RKO (cell line): ENCODE data around the gene TMEM174.

Experiments
- DNase-seq: peaks from one replicate; pipeline ENCODE4 v3.0.0-alpha.2; 2016; ENCODE audit warnings: low spot score

TMEM174 gene

GRCh38 chr5:73172951-73173350 is at the start of gene TMEM174:
TMEM174 (plus strand) TSS chr5:73173193; CDS start chr5:73173244, 51 bp downstream.
- no peak for DNase-seq

GRCh38 chr5:73125289-73125688 is 47.7 kb upstream of the TMEM174 start:
- DNase-seq = no peak

GRCh38 chr5:73126381-73126780 is 46.6 kb upstream of the TMEM174 start:
- no peak for DNase-seq

GRCh38 chr5:73126957-73127356 is 46.0 kb upstream of the TMEM174 start:
- no peak for DNase-seq

GRCh38 chr5:73129143-73129542 is 43.9 kb upstream of the TMEM174 start:
- no peak for DNase-seq

- DNase-seq = no peak
Observed at GRCh38 chr5:73130811-73131210, 42.2 kb upstream of the TMEM174 start.

- no peak for DNase-seq
Observed at GRCh38 chr5:73131711-73132425, 41.1 kb upstream of the TMEM174 start.

- no peak for DNase-seq
Observed at GRCh38 chr5:73132759-73133158, 40.2 kb upstream of the TMEM174 start.

- no peak for DNase-seq
Observed at GRCh38 chr5:73135021-73135420, 38.0 kb upstream of the TMEM174 start.

- peak; percentile 66 for DNase-seq
Observed at GRCh38 chr5:73135429-73136054, 37.5 kb upstream of the TMEM174 start.

- DNase-seq = no peak
Observed at GRCh38 chr5:73136055-73136562, 36.9 kb upstream of the TMEM174 start.

- DNase-seq = no peak
Observed at GRCh38 chr5:73137563-73138530, 35.1 kb upstream of the TMEM174 start.

GRCh38 chr5:73139485-73139884 is 33.5 kb upstream of the TMEM174 start:
- DNase-seq = no peak

- DNase-seq = no peak
Observed at GRCh38 chr5:73140801-73141200, 32.2 kb upstream of the TMEM174 start.

GRCh38 chr5:73142035-73142434 is 31.0 kb upstream of the TMEM174 start:
- no peak for DNase-seq

GRCh38 chr5:73143716-73144115 is 29.3 kb upstream of the TMEM174 start:
- DNase-seq = no peak

- no peak for DNase-seq
Observed at GRCh38 chr5:73149540-73149939, 23.5 kb upstream of the TMEM174 start.

GRCh38 chr5:73150876-73151275 is 22.1 kb upstream of the TMEM174 start:
- no peak for DNase-seq

GRCh38 chr5:73151766-73152410 is 21.1 kb upstream of the TMEM174 start:
- no peak for DNase-seq

GRCh38 chr5:73152411-73153388 is 20.3 kb upstream of the TMEM174 start:
- DNase-seq = no peak

GRCh38 chr5:73153513-73153912 is 19.5 kb upstream of the TMEM174 start:
- DNase-seq = no peak
